Esophagus (tissue), 2 donors: ENCODE results near the gene PMEPA1. TPM values are rescaled to one million over a fixed set of nuclear protein-coding genes. Genes with fewer than 3 reads are reported as not detected.

Source experiments
- H3K27ac ChIP-seq, 2 donors: one replicate each; pipeline ENCODE4 v1.5.1; 2013; ENCODE audit warnings: low read depth in 2 of 2, mild to moderate bottlenecking in 2 of 2, inconsistent platforms in 1 of 2, low read length in 1 of 2, moderate library complexity in 1 of 2
- H3K27me3 ChIP-seq, 2 donors: one replicate each; pipeline ENCODE4 v1.6.1; 2013; ENCODE audit warnings: low read length in 2 of 2, control low read depth in 1 of 2, mild to moderate bottlenecking in 1 of 2; ENCODE audit not compliant: insufficient read depth in 2 of 2, control insufficient read depth in 1 of 2
- H3K36me3 ChIP-seq, 2 donors: one replicate each; pipeline ENCODE4 v1.6.1; 2013; ENCODE audit warnings: low read length in 1 of 2; ENCODE audit not compliant: control insufficient read depth in 2 of 2, insufficient read depth in 2 of 2
- H3K4me1 ChIP-seq, 2 donors: one replicate each; pipeline ENCODE4 v1.6.1; 2013; ENCODE audit warnings: low read length in 1 of 2; ENCODE audit not compliant: control insufficient read depth in 2 of 2, insufficient read depth in 2 of 2
- H3K4me3 ChIP-seq, 2 donors: one replicate each; pipeline ENCODE4 v1.5.1; 2013; ENCODE audit warnings: low read length in 2 of 2, mild to moderate bottlenecking in 2 of 2, low read depth in 1 of 2, moderate library complexity in 1 of 2
- H3K9me3 ChIP-seq, 2 donors: one replicate each; pipeline ENCODE4 v1.6.1; 2013; ENCODE audit warnings: mild to moderate bottlenecking in 2 of 2, low read depth in 1 of 2, low read length in 1 of 2, moderate library complexity in 1 of 2; ENCODE audit not compliant: control insufficient read depth in 2 of 2, insufficient read depth in 1 of 2
- WGBS, 2 donors: extraction: QIAGEN DNeasy Blood & Tissue Kit; methylation state at CpG; one replicate each; pipeline ENCODE4 v1.1.7; 2013; 5-methylcytosine and 5-hydroxymethylcytosine counted together
- polyA plus RNA-seq, 2 donors: library from polyadenylated mRNA; stranded (reverse); fragments of 200-250 nt; gene quantifications; one replicate each; pipeline ENCODE4 v1.2.3, GENCODE V29; 2013
- donor health status: healthy with polysubstance abuse.
- donor health status: Bipolar disorder and iron deficiency.

PMEPA1 gene
- polyA plus RNA-seq, 2 donors = 2.8 to 2.9 TPM

GRCh38 chr20:57713951-57714350 is 4.1 kb upstream of the PMEPA1 start:
- no peaks in the 10 kb centered on the region for H3K27me3 ChIP-seq
- H3K4me3 ChIP-seq = no peak overlapping the region
- no peak overlapping the region for H3K27ac ChIP-seq
- H3K9me3 ChIP-seq = no peaks in the 10 kb centered on the region
- WGBS, 2 donors = 81 to 84% methylated on average over 8 of the region's 8 CpGs
- no peaks in the 10 kb centered on the region for H3K36me3 ChIP-seq
- H3K4me1 ChIP-seq = peaks cover 2 to 15% of the 10 kb centered on the region in 2 donors

GRCh38 chr20:57713505-57713903 is 3.7 kb upstream of the PMEPA1 start:
- H3K9me3 ChIP-seq = no peaks in the 10 kb centered on the region
- no peak overlapping the region for H3K4me3 ChIP-seq
- H3K27ac ChIP-seq = no peak overlapping the region
- WGBS, 2 donors = 67 to 69% methylated on average over 10 of the region's 10 CpGs
- peaks cover 2 to 12% of the 10 kb centered on the region in 2 donors for H3K4me1 ChIP-seq
- no peaks in the 10 kb centered on the region for H3K27me3 ChIP-seq
- no peaks in the 10 kb centered on the region for H3K36me3 ChIP-seq

GRCh38 chr20:57712851-57713504 is 3.2 kb upstream of the PMEPA1 start:
- Histone ChIP-seq H3K9me3 (no peaks in the 10 kb centered on the region), H3K27me3 (no peaks in the 10 kb centered on the region), H3K27ac (no peak overlapping the region), H3K36me3 (no peaks in the 10 kb centered on the region), H3K4me3 (no peak overlapping the region), H3K4me1 (peaks cover 2 to 12% of the 10 kb centered on the region in 2 donors)
- 62 to 65% methylated on average over 5 of the region's 5 CpGs for WGBS, 2 donors

GRCh38 chr20:57712341-57712740 is 2.5 kb upstream of the PMEPA1 start:
- no peak overlapping the region for H3K27ac ChIP-seq
- peaks cover 2 to 8% of the 10 kb centered on the region in 2 donors for H3K4me1 ChIP-seq
- H3K4me3 ChIP-seq = no peak overlapping the region
- H3K9me3 ChIP-seq = no peaks in the 10 kb centered on the region
- 75 to 76% methylated on average over 9 of the region's 9 CpGs for WGBS, 2 donors
- no peaks in the 10 kb centered on the region for H3K27me3 ChIP-seq
- H3K36me3 ChIP-seq = no peaks in the 10 kb centered on the region

GRCh38 chr20:57711826-57712225 is 2.0 kb upstream of the PMEPA1 start:
- no peak overlapping the region for H3K4me3 ChIP-seq
- H3K4me1 ChIP-seq = peaks cover 2 to 8% of the 10 kb centered on the region in 2 donors
- no peaks in the 10 kb centered on the region for H3K9me3 ChIP-seq
- WGBS, 2 donors = 68 to 78% methylated on average over 7 of the region's 7 CpGs
- H3K36me3 ChIP-seq = no peaks in the 10 kb centered on the region
- no peak overlapping the region for H3K27ac ChIP-seq
- H3K27me3 ChIP-seq = no peaks in the 10 kb centered on the region

GRCh38 chr20:57711311-57711712 is 1.5 kb upstream of the PMEPA1 start:
- no peak overlapping the region for H3K4me3 ChIP-seq
- no peak overlapping the region for H3K27ac ChIP-seq
- WGBS, 2 donors = 72 to 73% methylated on average over 8 of the region's 8 CpGs
- no peaks in the 10 kb centered on the region for H3K9me3 ChIP-seq
- H3K27me3 ChIP-seq = no peaks in the 10 kb centered on the region
- H3K36me3 ChIP-seq = no peaks in the 10 kb centered on the region
- H3K4me1 ChIP-seq = peaks cover 2 to 6% of the 10 kb centered on the region in 2 donors

GRCh38 chr20:57710841-57711240 is 1.0 kb upstream of the PMEPA1 start:
- no peaks in the 10 kb centered on the region for H3K9me3 ChIP-seq
- peak overlapping the region in 1 of 2 donors; percentile 53 for H3K4me3 ChIP-seq
- H3K27me3 ChIP-seq = no peaks in the 10 kb centered on the region
- WGBS, 2 donors = 32% methylated on average over 6 of the region's 6 CpGs
- H3K27ac ChIP-seq = peak overlapping the region in 1 of 2 donors; percentile 50
- peaks cover 2 to 6% of the 10 kb centered on the region in 2 donors for H3K4me1 ChIP-seq
- H3K36me3 ChIP-seq = no peaks in the 10 kb centered on the region

- no peaks in the 10 kb centered on the region for H3K27me3 ChIP-seq
- peak overlapping the region; percentile 58 to 60 for H3K27ac ChIP-seq
- WGBS, 2 donors = 3 to 5% methylated on average over 88 to 108 of the region's 108 CpGs
- no peaks in the 10 kb centered on the region for H3K36me3 ChIP-seq
- no peaks in the 10 kb centered on the region for H3K9me3 ChIP-seq
- H3K4me1 ChIP-seq = peaks cover 1 to 2% of the 10 kb centered on the region in 2 donors
- peak overlapping the region; percentile 53 to 71 for H3K4me3 ChIP-seq
Measured at GRCh38 chr20:57708694-57709673, 831 bp downstream of the PMEPA1 start.

- H3K27me3 ChIP-seq = no peaks in the 10 kb centered on the region
- no peaks in the 10 kb centered on the region for H3K9me3 ChIP-seq
- H3K36me3 ChIP-seq = no peaks in the 10 kb centered on the region
- H3K27ac ChIP-seq = peak overlapping the region; percentile 37 to 58
- H3K4me3 ChIP-seq = peak overlapping the region; percentile 53 to 71
- H3K4me1 ChIP-seq = peaks cover 0 to 2% of the 10 kb centered on the region in 2 donors
- 38 to 49% methylated on average over 23 of the region's 23 CpGs for WGBS, 2 donors
Measured at GRCh38 chr20:57707849-57708693, 1.7 kb downstream of the PMEPA1 start.
